NCI-H1105 treated with DMSO at 0.1 percent for 48 hours (cell line): Measurements from ENCODE around the gene MED8.

Experiments
- DNase-seq: peaks from one replicate; lab custom pipeline; 2025; lab: John Stamatoyannopoulos, UW

Gene MED8

DNA sequence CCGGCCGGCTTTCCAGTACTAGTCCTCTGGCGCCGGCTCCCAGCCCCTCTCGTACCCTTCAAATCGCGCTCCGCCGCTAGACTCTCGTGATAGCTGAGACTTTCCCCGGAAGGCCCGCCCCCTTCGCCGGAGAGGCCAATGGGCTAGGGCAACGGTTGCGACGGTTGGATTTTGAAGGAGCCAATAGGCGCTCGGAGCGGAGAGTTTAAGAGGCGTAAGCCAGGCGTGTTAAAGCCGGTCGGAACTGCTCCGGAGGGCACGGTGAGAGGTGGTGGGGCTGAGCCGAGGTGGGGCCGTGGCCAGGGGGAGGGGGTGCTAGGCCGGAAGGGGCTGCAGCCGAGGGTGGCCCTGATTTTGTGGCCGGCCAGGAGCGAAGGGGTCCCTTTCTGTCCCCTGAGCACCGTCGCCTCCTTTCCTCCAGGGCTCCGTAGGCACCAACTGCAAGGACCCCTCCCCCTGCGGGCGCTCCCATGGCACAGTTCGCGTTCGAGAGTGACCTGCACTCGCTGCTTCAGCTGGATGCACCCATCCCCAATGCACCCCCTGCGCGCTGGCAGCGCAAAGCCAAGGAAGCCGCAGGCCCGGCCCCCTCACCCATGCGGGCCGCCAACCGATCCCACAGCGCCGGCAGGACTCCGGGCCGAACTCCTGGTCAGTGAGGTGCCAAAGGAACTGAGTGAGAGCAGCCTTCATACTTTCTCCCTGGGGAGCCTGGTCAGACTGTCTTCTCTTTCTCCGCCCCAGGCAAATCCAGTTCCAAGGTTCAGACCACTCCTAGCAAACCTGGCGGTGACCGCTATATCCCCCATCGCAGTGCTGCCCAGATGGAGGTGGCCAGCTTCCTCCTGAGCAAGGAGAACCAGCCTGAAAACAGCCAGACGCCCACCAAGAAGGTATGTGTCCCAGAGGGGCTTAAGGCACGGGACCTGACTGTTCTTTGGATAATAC, 30.6 kb downstream of the MED8 start, which contains the start of gene CDC20:
Gene CDC20, plus strand, starts transcription at position 236 of the 948 bp plus-strand sequence. Its CDS starts 235 bp downstream, at position 471.
- peak; percentile 97 for DNase-seq

DNA sequence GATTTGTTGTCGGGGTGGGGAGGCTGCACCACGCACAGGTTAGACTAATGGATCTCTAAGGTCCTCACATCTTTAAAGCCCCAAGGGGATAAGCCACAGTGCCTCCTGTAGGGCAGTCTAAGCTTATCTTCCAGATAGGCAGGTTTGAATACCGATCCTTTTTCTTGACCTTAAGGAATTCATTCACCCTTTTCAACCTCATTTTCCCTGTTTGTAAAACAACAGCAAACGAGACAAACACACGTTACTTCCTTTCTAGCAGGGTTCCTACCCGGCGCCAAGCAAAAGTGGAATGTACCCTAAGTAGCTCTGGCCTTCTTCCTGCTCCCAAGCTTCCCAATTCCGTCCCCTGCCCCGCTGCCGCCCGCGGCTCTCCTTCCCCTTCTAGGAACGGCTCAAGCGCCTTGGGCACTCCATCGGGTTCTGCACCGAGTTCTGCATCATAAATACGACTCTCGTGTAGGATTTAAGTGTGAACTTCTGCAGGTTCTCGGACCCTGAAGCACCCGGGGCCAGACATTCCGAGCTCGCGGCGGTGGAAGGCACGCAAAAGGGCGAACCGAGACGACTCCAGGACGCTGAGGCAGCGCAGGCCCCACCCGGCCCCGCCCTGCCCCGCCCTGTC, 31.4 kb downstream of the MED8 start:
- peak; percentile 53 for DNase-seq

DNA sequence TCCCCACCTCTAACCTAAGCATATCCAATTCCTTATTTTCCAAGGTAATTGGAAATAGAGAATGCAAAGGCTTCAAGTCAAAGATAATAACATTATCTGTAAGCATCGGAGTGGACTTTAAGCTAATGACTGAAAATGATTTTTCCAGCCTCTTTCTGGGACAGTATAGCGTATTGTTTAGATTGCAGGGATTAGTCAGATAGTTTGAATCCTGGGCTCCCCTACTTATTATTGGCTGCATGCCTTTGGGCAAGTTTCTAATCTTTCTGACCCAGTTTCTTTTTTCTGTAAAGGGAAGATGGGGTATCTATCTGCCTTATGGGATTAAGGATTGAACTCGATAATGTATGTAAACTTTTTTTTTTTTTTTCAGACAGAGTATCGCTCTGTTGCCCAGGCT, 32.3 kb downstream of the MED8 start:
- no peak for DNase-seq

DNA sequence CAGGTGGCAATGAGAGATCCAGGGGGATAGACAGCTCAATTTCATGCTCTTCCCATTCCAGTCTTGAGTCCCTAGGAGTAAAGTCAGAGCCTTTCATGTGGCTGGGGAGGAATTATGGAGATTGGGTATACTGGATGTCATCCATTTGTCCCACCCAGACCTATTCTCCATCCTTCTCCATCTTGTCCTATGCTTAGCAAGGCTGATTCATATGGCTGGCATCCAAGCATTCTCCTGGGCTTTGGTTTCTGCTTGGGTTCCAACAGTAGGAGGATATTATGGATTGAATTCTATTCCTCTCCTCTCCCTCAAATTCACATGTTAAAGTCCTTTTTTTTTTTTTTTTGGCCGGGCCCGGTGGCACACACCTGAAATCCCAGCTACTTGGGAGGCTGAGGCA, 34.7 kb downstream of the MED8 start:
- no peak for DNase-seq

DNA sequence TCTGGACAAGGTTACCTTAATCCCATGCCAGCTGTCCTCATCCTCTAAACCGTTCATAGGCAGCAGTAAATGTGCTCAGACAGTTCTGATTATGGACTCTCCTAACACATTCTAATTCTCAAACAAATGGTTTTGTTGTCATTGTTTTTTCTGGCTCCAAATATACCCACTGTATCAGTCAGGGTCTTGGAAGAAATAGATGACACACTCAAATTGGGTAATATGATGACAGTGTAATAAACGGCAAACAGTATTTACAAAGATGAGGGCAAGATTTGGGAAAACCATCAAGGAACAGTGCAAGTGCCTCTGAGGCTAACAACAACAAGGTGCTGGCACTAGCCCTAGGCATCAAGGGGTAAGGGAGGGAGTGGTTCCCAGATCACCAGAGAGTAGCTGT, 35.1 kb downstream of the MED8 start:
- DNase-seq = no peak

DNA sequence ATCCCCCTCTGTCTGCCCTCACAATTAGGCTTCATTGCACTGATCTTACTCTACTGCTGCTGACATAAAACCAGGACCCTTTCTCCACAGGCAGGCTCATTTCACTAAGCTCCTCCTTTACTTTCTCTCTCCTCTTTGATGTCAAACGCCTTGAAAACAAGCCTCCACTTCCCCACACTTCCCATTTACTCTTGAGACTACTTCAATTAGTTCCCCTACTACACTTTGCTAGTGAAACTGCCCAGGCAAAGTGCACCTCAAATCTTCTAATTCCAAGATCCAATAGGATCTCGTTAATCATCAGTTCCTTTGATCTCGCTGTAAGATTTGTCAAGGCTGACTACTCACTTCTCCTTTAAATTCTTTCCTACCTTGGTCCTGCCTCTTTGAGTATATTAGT, 36.7 kb downstream of the MED8 start:
- no peak for DNase-seq

DNA sequence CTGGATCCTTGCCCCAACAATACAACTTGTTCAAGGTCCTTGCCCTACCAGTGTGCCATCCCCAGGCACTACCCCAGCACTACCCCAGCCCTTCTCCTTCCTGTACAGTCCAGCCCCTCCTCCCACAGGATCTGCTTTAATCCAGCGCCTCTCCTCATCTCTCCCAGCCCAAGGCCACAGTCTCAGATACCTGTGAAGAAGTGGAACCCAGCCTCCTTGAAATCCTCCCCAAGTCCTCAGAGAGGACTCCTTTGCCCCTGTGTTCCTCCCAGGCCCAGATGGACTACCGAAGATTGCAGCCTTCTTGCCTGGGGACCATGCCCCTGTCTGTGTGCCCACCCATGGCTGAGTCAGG, 37.3 kb downstream of the MED8 start:
- no peak for DNase-seq

DNA sequence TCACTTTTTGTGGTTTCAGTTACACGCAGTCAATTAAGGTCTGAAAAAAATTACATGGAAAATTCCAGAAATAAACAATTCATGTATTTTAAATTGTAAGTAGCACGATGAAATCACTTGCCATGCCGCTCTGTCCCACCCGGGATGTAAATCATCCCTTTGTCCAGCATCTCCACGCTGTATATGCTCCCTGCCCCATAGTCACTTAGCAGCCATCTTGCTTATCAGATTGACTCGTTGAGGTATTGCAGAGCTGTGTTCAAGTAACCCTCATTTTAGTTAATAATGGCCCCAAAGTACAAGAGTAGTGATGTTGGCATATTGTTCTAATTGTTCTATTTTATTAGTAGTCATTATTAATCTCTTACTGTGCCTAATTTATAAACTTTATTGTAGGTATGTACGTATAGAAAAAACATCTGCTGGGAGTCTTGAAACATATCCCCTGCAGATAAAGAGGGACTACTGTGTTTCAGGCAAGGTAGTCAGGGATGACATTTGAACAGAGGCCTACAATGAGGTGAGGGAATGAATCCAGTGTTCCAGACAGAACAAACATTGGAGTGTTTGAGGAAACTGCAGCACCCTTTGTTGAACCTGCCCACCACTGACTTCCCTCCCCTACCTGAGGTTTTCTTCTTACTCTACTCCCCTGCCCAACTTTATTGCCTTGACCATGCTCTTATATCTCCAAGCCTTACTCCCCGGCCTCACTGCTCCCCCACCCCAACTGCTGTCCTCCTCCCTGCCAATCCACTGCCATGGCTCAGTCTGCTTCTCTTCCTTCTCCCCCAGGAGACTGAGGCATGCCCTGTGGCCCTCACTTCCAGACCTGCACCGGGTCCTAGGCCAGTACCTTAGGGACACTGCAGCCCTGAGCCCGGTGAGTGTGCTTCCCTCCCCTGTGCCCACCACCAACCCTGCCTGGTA, 37.9 kb downstream of the MED8 start:
- DNase-seq = no peak

DNA sequence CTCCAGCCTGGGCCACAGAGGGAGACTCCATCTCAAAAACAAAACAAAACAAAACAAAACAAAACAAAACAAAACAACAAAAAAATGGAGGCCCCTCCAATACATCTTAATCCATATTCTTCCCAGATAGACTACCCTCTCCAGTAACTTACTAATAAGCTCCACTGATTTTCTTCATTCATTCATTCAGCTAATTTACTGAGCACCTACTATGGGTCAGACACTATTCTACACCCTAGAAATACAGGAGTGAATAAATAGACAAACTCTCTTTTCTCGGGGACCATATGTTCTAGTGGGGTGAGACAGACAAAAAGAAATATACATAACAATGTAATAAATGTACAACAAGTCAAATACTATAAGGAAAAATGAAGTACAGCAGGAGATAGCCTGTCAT, 38.6 kb downstream of the MED8 start:
- DNase-seq = no peak

DNA sequence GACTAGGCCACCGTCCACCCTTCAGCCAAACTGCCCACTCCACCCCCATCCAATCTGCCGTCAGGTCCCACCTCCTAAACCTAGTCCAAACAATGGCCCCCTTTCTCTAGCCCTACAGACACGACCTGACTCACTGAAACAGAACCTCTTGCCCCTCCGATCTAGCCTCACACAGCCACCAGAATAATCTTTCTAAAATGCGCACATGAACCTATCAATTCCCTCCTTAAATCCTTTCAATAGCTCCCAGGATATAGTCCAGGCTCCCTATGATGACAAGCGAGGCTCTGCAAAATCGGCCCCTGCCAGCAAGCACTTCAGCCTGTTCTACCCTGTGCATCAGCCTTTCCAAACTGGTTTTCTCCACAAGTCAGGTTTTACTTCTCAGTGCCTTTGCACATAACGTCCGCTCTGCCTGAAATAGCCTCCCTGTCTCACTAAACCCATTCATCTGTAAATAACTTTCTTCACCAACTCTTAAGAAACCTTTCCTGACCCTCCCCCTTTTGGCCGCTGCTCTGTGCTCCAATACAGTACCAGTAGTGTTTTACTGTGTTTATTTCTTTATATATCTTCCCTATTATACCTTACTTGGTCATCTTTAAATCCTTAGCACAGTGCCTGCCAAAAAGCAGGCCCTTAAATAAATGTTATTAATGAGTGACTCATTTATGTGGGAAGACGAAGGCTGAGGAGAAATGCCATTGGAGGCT, 39.9 kb downstream of the MED8 start:
- no peak for DNase-seq

DNA sequence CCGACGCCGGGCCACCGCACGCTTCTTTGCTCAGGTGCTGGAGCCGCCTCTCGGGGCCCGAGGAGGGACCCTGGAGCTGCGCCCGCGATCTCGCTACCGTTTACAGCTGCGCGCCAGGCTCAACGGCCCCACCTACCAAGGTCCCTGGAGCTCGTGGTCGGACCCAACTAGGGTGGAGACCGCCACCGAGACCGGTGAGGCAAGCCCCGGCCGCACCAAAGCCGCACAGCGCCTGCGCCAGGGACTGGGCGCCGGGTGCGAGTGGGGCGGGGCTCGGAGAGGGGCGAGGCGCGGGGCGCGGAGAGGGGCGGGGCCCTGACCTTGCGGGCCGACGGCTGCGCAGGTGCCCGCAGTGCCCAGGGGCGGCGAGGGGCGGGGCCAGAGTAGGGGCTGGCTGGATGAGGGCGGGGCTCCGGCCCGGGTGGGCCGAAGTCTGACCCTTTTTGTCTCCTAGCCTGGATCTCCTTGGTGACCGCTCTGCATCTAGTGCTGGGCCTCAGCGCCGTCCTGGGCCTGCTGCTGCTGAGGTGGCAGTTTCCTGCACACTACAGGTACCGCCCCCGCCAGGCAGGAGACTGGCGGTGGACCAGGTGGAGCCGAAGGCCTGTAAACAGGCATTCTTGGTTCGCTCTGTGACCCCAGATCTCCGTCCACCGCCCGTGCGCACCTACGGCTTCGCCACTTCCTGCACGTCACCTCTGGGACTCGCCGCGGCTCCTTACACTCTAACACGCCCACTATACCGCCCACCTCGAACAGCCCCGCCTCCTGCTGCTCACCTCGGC, 40.6 kb downstream of the MED8 start:
- DNase-seq = peak; percentile 93

DNA sequence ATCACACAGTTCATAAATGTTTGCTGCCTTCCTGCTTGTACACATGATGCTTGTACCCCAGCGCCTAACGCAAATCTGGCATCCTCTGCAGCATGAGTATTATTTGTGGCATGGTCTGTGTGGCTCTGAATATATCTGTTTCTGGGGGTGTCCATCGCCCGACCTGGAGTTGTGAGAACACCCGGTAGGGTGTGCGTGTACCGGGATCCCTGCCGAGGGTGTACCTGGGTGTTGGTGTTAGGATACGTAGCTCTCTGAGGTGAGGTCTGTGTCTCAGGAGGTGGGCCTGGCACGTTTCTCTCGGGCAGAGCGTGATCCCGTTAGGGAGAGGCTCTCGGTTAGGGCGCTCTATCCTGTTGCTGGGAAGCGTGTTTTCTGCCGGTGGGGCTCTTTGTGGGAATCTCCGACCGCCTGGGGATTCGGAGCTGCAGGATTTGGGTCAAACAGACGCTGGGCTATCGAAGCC, 41.2 kb downstream of the MED8 start:
- DNase-seq = peak; percentile 90

DNA sequence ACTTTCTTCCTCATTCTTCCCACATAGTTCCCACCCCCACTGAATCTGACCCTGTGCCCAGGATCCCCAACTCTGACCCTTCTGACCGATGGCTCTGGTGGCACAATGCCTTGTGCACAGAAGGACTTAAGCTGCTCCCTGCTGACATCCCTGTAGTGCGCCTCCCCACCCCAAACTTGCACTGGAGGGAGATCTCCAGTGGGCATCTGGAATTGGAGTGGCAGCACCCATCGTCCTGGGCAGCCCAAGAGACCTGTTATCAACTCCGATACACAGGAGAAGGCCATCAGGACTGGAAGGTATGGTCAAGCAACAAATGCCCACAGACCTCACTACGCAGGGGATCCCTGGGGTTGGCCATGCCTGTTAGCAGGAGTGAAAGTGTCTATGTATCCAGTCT, 43.0 kb downstream of the MED8 start:
- DNase-seq = no peak

DNA sequence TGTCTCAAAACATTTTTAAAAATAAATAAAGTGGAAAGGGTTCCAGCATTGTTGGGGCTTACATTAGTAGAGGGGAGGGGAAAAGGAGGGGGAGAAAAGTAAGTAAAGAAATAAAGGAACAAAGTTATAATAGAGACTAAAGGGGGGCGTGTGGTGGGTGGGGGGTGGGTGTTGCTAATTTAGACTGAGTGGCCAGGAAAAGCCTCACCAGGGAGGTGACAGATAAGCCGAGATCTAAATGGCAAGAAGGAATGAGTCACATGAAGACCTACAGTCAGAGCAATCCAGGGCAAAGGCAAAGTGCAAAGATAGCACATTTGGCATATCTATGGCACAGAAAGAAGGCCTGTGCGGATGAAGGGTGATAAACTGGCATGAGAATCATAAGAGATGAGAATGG, 44.5 kb downstream of the MED8 start:
- DNase-seq = no peak

DNA sequence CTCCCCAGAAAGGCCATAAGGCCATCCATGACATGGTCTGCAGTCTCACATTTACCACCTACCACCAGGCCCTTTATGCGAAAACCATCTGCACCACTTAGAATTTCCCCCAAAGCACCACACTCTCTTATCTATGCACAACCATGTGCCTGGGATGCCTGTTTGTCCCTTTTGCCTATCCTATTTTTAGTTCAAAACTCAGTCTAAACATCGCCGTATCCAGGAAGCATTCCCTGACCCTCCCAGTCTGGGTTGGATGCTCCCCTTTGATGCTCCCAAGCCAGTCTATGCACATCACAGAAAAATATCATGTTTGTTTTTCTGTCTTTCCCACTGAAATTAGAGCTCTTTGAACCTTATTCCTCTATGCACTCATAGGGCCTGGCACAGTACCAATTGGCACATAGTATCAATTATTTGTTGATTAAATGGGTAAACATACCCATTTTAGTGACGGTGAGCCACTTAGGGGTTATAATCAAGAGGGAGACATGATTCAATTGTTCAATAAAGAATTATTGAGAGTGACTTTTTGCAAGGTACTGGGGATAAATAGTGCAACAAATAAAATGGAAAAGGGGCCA, 45.2 kb downstream of the MED8 start:
- no peak for DNase-seq

DNA sequence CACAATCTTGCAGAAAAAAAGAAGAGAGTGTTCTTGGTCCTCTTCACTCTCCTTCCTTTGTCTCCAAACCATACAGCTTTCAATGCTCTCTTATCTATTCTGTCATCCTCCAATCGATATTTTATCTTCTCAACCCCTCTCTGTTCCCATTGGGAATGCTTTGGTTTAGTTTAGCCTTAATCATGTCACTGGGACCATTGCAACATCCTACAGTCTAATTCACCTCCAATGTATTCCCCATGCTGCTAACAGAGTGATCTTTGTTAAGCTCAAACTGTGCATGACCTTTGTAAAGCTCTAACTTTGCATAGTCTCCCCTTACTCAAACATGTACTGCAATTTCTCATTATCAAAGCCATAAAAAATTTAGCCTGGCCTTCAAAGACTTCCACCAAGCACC, 49.0 kb downstream of the MED8 start:
- no peak for DNase-seq

DNA sequence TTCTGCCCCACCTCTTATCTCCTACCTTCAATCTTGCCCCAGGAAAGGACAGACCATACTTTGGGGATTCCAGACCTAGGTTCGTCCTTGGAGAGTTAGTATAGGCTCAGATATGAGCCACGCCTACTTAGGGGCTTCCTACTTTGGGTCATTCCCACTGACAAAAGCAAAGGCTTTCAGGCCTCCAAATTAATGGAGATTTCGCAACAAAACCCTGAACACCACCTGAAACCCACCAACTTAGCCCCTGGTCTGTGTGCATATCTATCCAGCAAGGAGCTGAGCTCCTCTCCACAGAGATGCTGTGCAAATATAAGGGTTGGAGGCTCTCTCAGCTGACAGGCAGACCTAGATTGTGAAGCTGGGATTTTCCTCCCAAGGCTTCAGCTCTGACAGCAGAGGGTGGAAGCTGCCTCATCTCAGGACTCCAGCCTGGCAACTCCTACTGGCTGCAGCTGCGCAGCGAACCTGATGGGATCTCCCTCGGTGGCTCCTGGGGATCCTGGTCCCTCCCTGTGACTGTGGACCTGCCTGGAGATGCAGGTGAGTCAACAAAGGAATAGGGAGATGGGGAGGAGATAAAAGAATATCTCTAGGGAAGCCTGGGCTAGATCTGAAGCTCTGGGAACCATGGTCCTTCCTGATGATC, 49.9 kb downstream of the MED8 start:
- DNase-seq = no peak

DNA sequence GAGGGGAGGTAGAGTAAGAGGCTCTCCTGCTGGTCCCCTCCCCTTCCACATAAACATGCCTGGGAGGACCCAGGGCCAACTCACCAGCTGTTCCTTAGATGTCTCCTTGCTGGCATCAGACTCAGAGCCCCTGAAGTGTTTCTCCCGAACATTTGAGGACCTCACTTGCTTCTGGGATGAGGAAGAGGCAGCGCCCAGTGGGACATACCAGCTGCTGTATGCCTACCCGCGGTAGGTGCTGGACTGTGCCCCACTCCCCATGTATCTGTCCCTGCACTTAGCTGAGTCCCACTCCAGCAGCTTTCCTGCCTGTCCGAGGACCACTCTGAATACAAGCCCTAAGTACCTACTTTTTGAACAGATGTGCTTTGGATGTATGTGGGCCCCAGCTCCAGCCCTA, 51.6 kb downstream of the MED8 start:
- no peak for DNase-seq

DNA sequence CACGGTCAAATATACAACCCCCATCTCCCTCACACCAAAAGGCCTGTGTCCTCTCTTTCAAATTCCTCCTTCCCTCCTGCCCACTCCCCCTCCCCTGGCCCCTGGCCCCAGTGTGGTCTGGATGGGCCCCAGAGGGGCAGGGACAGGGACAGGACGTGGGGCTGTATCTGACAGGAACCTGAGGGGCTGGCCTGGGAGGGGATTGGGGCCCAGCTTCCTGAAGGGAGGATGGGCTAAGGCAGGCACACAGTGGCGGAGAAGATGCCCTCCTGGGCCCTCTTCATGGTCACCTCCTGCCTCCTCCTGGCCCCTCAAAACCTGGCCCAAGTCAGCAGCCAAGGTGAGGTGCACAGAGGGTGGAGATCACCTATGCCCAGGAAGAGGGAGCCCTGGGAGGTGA, 52.0 kb downstream of the MED8 start, which contains the start of gene MPL:
Gene MPL, plus strand, starts transcription at position 231 of the 400 bp plus-strand sequence. Its CDS starts 31 bp downstream, at position 262.
- no peak for DNase-seq
